GM11168 (cell line): ENCODE results near the gene AMER3.

ENCODE experiments used
- in situ Hi-C: fragments of 300-500 bp; cut with MboI; formaldehyde crosslinking; loops from one replicate; pipeline ENCODE4 v1.12.0; 2022; ENCODE audit warnings: low sequenced_read_pairs; ENCODE audit not compliant: unreplicated experiment

AMER3 gene

GRCh38 chr2:130769343-130769907 lies 14.1 kb downstream of the AMER3 start:
- in situ Hi-C loops, result no loop called here

GRCh38 chr2:130776550-130776949 lies 21.2 kb downstream of the AMER3 start:
- in situ Hi-C loops, result no loop called here

- in situ Hi-C loops, result no loop called here
Measured at GRCh38 chr2:130778781-130779180, 23.4 kb downstream of the AMER3 start.

GRCh38 chr2:130785466-130786055 lies 30.2 kb downstream of the AMER3 start:
- in situ Hi-C loops, result no loop called here

- in situ Hi-C loops, result no loop called here
Measured at GRCh38 chr2:130786076-130786475, 30.7 kb downstream of the AMER3 start.

GRCh38 chr2:130787841-130788240 lies 32.5 kb downstream of the AMER3 start:
- in situ Hi-C loops, result no loop called here

- in situ Hi-C loops, result no loop called here
Measured at GRCh38 chr2:130790312-130790711, 35.0 kb downstream of the AMER3 start.

GRCh38 chr2:130790804-130791616 lies 35.7 kb downstream of the AMER3 start:
- in situ Hi-C loops, result no loop called here

- in situ Hi-C loops, result no loop called here
Measured at GRCh38 chr2:130791617-130791939, 36.2 kb downstream of the AMER3 start.

- in situ Hi-C loops, result no loop called here
Measured at GRCh38 chr2:130795431-130795830, 40.1 kb downstream of the AMER3 start.

GRCh38 chr2:130796290-130796689 lies 41.0 kb downstream of the AMER3 start:
- in situ Hi-C loops, result no loop called here

GRCh38 chr2:130797493-130798435 lies 42.4 kb downstream of the AMER3 start:
- in situ Hi-C loops, result no loop called here

GRCh38 chr2:130798472-130799218 lies 43.3 kb downstream of the AMER3 start:
- in situ Hi-C loops, result no loop called here

GRCh38 chr2:130799295-130799694 lies 44.0 kb downstream of the AMER3 start:
- in situ Hi-C loops, result no loop called here

- in situ Hi-C loops, result loop anchor here (10.0 kb wide), 1 partner anchor 69 kb away; no protein-coding TSS in a partner anchor
Measured at GRCh38 chr2:130805613-130806012, 50.3 kb downstream of the AMER3 start.

- in situ Hi-C loops, result loop anchor here (10.0 kb wide), 1 partner anchor 68 kb away; no protein-coding TSS in a partner anchor
Measured at GRCh38 chr2:130806370-130806769, 51.0 kb downstream of the AMER3 start.

GRCh38 chr2:130807659-130808385 lies 52.5 kb downstream of the AMER3 start:
- in situ Hi-C loops, result loop anchor here (10.0 kb wide), 1 partner anchor 67 kb away; no protein-coding TSS in a partner anchor

GRCh38 chr2:130808482-130809268 lies 53.3 kb downstream of the AMER3 start:
- in situ Hi-C loops, result loop anchor here (10.0 kb wide), 1 partner anchor 66 kb away; no protein-coding TSS in a partner anchor
